ENCODE results near the gene KRT84. TPM values are rescaled to one million over a fixed set of nuclear protein-coding genes. Genes with fewer than 3 reads are reported as not detected.

Gene KRT84
- total RNA-seq, 4 donors from 2014 or later, result not detected

DNA sequence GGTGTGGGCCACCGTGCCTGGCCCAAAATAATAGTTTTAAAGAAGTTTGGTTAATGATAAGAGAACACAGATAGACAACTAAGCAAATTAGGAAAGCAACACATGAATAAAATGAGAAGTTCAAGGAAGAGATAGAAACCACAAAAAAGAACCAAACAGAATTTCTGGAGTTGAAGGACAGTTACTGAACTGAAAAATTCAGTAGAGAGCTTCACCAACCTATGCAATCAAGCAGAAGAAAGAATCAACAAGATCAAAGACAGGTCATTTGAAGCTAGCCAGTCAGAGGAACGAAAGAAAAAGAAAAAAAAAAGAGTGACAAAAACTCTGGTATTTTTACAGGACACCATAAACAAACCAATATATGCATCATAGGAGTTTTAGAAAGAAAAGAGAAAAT lies 48.8 kb downstream of the KRT84 start:
- TF ChIP-seq, protein P1, sequence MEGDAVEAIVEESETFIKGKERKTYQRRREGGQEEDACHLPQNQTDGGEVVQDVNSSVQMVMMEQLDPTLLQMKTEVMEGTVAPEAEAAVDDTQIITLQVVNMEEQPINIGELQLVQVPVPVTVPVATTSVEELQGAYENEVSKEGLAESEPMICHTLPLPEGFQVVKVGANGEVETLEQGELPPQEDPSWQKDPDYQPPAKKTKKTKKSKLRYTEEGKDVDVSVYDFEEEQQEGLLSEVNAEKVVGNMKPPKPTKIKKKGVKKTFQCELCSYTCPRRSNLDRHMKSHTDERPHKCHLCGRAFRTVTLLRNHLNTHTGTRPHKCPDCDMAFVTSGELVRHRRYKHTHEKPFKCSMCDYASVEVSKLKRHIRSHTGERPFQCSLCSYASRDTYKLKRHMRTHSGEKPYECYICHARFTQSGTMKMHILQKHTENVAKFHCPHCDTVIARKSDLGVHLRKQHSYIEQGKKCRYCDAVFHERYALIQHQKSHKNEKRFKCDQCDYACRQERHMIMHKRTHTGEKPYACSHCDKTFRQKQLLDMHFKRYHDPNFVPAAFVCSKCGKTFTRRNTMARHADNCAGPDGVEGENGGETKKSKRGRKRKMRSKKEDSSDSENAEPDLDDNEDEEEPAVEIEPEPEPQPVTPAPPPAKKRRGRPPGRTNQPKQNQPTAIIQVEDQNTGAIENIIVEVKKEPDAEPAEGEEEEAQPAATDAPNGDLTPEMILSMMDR (IDR thresholded peaks at IDR 0.05; ENCODE audit: low read depth), result no peak

DNA sequence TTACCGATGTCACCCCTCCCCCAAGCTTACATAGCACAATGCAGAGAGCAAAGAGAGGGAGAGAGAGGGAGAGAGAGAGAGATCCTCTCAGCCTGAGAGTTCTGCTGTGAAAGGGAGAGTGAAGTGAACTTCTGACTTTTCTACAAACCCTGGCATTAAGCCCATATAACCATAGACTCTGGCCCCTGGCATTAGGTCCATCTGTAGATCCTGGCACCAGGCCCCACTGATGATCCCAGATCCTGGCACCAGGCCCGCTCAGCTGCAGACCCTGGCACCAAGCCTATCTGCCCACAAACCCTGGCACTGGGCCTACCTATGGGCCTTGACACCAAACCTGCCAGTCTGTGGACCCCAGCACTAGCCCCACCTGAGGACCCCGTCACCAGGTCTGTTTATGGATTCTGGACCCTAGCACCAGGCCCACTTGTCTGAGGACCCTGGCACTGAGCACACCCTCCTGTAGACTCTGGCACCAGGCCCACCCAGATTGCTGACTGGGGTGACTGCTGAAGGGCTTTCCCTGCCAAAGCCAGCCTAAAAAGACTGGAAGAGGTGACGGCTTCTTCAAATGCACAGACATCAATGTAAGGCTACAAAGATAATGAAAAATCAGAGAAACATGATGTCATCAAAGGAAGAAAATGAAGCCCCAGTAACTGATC lies 49.7 kb downstream of the KRT84 start:
- TF ChIP-seq, protein P1 (IDR thresholded peaks at IDR 0.05; ENCODE audit: low read depth), result no peak

DNA sequence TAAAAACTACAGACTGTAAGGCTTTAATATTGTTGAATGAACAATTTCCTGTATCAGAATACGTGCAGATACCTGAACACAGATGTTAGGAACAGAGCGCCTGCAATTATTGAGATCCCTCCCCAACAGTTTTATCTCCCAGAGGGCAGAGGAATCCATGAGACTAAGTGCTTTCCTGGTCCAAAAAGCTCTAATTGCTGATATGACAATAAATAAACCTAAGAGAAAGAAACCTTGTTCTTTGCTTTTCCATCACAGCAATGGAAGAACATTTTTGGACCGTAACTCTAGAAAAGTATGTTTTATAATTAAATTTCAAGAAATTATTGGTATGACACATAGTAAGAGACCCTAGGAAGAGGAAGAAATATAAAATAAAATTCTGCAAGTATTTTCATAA lies 51.3 kb downstream of the KRT84 start:
- TF ChIP-seq, protein P1 (IDR thresholded peaks at IDR 0.05; ENCODE audit: low read depth), result no peak

DNA sequence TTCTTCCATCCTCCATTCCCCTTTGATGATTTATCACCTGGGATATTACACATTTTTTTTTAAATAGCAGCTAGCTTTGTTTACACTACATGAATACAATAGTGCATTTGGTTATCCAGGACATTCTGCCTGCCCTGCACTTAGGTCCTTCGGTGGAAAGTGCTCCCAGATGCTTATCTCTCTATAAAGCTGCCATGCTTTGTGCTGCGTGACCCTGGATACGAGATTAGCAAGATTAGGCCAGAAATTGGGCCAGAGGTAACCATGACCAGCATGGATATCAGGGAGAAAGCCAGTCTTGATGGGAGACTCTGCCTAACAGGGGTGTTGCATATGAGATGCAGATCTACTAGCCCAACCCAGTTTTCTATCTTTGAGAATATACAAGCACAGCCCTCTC lies 52.1 kb downstream of the KRT84 start:
- TF ChIP-seq, protein P1 (IDR thresholded peaks at IDR 0.05; ENCODE audit: low read depth), result no peak

DNA sequence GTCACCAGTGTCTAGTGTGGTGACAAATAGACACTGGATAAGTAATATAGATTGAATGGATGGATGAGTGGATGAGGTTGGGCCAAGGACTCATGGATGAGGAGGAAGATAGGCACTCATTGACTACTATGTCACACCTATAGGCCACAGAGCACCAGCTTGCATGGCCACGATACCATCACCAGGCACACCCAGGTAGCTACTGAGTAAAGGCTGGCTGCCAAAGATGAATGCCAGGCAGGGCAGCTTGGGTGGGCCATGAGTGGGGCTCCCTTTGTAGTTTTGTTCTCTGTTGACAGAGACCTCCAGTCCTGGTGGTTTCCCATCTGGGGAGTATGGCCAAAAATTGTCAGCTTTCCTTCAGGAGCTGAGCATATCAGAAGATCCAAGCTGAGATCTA lies 53.1 kb downstream of the KRT84 start:
- TF ChIP-seq, protein P1 (IDR thresholded peaks at IDR 0.05; ENCODE audit: low read depth), result no peak

DNA sequence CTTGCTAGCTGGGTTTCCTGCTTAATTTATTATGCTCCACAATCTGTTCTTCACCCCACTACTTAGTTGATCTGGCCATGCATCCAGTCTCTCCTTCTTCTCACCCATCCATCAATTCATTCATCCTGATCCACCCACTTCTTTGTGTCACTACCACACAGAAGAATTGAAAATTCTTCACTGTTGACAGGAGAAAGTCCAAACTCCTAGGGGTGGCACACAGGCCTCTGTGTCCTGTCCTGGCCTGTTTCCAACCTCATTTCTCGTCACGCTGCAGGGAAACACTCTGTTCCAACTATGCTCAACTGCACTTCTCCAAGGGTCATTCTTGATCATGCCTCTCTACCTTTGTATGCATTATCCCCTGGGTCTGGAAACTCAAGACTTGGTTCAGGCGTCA lies 53.6 kb downstream of the KRT84 start:
- TF ChIP-seq, protein P1 (IDR thresholded peaks at IDR 0.05; ENCODE audit: low read depth), result no peak

DNA sequence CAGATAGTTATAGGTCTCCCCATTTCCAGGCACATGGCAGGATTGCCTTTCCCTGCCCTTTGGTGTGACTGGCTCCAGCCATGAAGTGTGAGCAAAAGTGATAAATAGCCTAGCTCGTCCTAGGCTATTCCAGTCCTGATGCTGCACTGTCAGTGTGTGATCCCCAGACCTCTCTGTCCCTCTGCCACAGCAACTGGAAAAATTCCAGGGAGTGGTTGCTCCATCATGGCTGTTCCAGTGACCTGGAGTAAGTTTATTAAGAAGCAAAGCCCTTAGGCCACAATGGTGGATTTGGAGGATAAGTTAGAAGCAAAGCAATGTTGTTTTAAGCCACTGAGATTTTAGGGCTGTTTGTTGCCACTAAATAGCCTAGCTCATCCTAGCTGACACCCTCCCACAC lies 54.4 kb downstream of the KRT84 start:
- TF ChIP-seq, protein P1 (IDR thresholded peaks at IDR 0.05; ENCODE audit: low read depth), result no peak

All from subcutaneous adipose tissue (tissue), 4 donors.